Prostate gland (tissue), 2 donors: ENCODE data around the gene EIF5A2.

Experiments used
- CTCF ChIP-seq, 4 experiments: fragments of 200-600 bp in 2 of 4; fragments of 450-650 bp in 2 of 4; sonication (generic) in 2 of 4; IDR thresholded peaks; 1 replicate in 3 of 4; 2 replicates in 1 of 4; pipeline ENCODE4 v1.5.1; 2016 to 2019; ENCODE audit warnings: antibody characterized with exemption in 4 of 4, mild to moderate bottlenecking in 2 of 4, moderate library complexity in 2 of 4
- POLR2A ChIP-seq: fragments of 450-650 bp; IDR thresholded peaks from one replicate; pipeline ENCODE4 v1.6.1; 2016; ENCODE audit warnings: antibody characterized with exemption, mild to moderate bottlenecking

GRCh38 chr3:170865209-170866094 is 43.0 kb downstream of the EIF5A2 start:
- TF ChIP-seq CTCF (IDR thresholded peaks at IDR 0.05): no peak
- TF ChIP-seq POLR2A: no peak
